Tibial nerve (tissue), 4 donors: Measurements from ENCODE around the gene LYSMD2. TPM values are rescaled to one million over a fixed set of nuclear protein-coding genes. Genes with fewer than 3 reads are reported as not detected.
A peak's percentile ranks its signal among the peaks of the same experiment; 100 is the strongest.

Experiments used
- DNase-seq, 2 donors: peaks; one replicate each; pipeline ENCODE4 v3.0.0-alpha.2; 2019; ENCODE audit warnings: low spot score in 2 of 2
- H3K27ac ChIP-seq, 4 donors: fragments of 200-600 bp; sonication (generic) in 3 of 4; one replicate each; pipeline ENCODE4 v1.5.1; 2017 to 2019; ENCODE audit warnings: mild to moderate bottlenecking in 1 of 4
- H3K27me3 ChIP-seq, 2 donors: fragments of 200-600 bp; sonication (generic) in 1 of 2; one replicate each; pipeline versions ENCODE4 v1.5.1 to v1.6.0; 2017 to 2019
- H3K36me3 ChIP-seq, 3 donors: fragments of 200-600 bp; sonication (generic); one replicate each; pipeline ENCODE4 v1.5.1; 2018 to 2019
- H3K4me1 ChIP-seq, 4 donors: fragments of 200-600 bp; sonication (generic) in 3 of 4; one replicate each; pipeline ENCODE4 v1.5.1; 2017 to 2019
- H3K4me3 ChIP-seq, 4 donors: fragments of 200-600 bp; sonication (generic) in 3 of 4; one replicate each; pipeline ENCODE4 v1.5.1; 2017 to 2019; ENCODE audit warnings: mild to moderate bottlenecking in 1 of 4, moderate library complexity in 1 of 4
- H3K9me3 ChIP-seq, 4 donors: fragments of 200-600 bp; sonication (generic) in 3 of 4; one replicate each; pipeline ENCODE4 v1.5.1; 2017 to 2019
- EP300 ChIP-seq, 2 donors: sonication (generic); formaldehyde crosslinking; IDR thresholded peaks; one replicate each; pipeline ENCODE4 v1.6.1; 2017; ENCODE audit warnings: antibody characterized with exemption in 2 of 2, mild to moderate bottlenecking in 1 of 2
- POLR2A ChIP-seq, 2 donors: fragments of 450-650 bp; IDR thresholded peaks; one replicate each; pipeline ENCODE4 v1.6.1; 2017; ENCODE audit warnings: antibody characterized with exemption in 2 of 2, mild to moderate bottlenecking in 2 of 2, moderate library complexity in 2 of 2
- WGBS, 2 donors: methylation state at CpG; one replicate each; pipeline ENCODE4 v1.1.5; 2018; 5-methylcytosine and 5-hydroxymethylcytosine counted together
- total RNA-seq, 4 donors: library from RNA; depleted of rRNA; stranded (reverse); fragments of >200 nt; gene quantifications; one replicate each; pipeline ENCODE4 v1.1.0, GENCODE V29; 2016
- TF ChIP-seq, protein P1 (sequence below), 5 experiments: fragments of 200-600 bp in 3 of 5; fragments of 450-650 bp in 2 of 5; sonication (generic) in 3 of 5; IDR thresholded peaks; one replicate each; pipeline ENCODE4 v1.5.1; 2016 to 2019; ENCODE audit warnings: antibody characterized with exemption in 5 of 5, mild to moderate bottlenecking in 3 of 5, moderate library complexity in 2 of 5

The LYSMD2 gene
- total RNA-seq, 4 donors from 2014 or later, result 16.8 to 24.9 (median 19.9) TPM

DNA sequence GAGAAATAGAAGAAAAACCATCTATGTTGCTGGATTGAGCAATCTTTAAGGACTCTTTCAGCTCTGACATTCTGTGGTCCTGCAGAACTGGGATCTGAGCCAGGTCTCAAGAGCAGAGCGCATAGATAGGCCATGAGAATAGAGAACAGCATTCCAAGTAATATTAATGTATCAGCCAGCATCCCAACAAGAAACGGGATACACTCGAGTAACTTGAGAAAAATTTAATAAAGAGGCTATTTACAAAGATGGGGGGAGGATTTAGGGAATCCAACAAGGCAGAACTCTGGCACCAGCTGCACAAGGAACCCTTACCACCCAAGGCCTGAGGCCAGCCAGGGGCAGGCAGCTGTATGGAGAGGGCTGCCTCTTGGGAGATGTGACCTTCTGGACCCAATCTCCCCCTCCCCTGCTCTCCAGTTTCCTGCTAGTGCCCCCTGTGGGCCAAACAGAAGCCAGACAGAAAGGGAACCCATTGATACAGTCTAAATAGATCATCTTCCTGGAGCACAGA lies 22.2 kb upstream of the LYSMD2 start:
- no peaks in the 10 kb centered on the region for H3K9me3 ChIP-seq
- no peaks in the 10 kb centered on the region for H3K36me3 ChIP-seq
- no peak for DNase-seq
- peak in 1 of 2 donors; percentile 73 for TF ChIP-seq EP300 (IDR thresholded peaks at IDR 0.05)
- TF ChIP-seq, protein P1, sequence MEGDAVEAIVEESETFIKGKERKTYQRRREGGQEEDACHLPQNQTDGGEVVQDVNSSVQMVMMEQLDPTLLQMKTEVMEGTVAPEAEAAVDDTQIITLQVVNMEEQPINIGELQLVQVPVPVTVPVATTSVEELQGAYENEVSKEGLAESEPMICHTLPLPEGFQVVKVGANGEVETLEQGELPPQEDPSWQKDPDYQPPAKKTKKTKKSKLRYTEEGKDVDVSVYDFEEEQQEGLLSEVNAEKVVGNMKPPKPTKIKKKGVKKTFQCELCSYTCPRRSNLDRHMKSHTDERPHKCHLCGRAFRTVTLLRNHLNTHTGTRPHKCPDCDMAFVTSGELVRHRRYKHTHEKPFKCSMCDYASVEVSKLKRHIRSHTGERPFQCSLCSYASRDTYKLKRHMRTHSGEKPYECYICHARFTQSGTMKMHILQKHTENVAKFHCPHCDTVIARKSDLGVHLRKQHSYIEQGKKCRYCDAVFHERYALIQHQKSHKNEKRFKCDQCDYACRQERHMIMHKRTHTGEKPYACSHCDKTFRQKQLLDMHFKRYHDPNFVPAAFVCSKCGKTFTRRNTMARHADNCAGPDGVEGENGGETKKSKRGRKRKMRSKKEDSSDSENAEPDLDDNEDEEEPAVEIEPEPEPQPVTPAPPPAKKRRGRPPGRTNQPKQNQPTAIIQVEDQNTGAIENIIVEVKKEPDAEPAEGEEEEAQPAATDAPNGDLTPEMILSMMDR (IDR thresholded peaks at IDR 0.05), result peak; percentile 19 to 31 (median 26)
- TF ChIP-seq POLR2A (IDR thresholded peaks at IDR 0.05), result no peak
- H3K4me3 ChIP-seq, result no peak overlapping the region
- H3K27ac ChIP-seq, result peak overlapping the region in 3 of 4 donors; percentile 52 to 92 (median 81)
- H3K27me3 ChIP-seq, result no peaks in the 10 kb centered on the region
- peaks cover 0 to 86% (median 31%) of the 10 kb centered on the region in 4 donors for H3K4me1 ChIP-seq
- 19 to 26% methylated on average over 3 of the region's 3 CpGs for WGBS, 2 donors

DNA sequence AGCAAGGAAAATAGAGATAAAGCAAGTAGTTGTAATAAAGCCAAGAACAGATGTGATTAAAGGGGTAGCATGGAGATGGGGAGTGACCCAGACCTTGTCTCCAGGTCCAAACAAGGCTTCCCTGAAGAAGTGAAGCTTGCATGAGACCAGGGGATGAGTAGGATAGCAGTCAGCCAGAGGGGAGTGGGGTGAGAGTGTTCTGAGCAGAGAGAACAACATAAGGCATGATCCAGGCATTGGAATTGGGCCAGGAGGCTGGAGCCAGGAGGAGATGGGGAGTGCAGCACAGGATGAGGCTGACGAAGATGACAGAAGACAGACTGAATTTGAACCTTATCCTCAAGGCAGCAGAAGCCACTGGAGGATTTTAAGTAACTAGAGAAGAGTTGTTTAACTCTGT lies 21.2 kb upstream of the LYSMD2 start:
- H3K27ac ChIP-seq, result peak overlapping the region in 3 of 4 donors; percentile 52 to 92 (median 81)
- 9 to 23% methylated on average over 1 of the region's 1 CpG for WGBS, 2 donors
- H3K9me3 ChIP-seq, result no peaks in the 10 kb centered on the region
- TF ChIP-seq POLR2A (IDR thresholded peaks at IDR 0.05) (no peak), EP300 (IDR thresholded peaks at IDR 0.05) (no peak)
- TF ChIP-seq, protein P1 (IDR thresholded peaks at IDR 0.05), result no peak
- peak in 1 of 2 donors; percentile 40 for DNase-seq
- H3K36me3 ChIP-seq, result no peaks in the 10 kb centered on the region
- no peak overlapping the region for H3K4me3 ChIP-seq
- H3K4me1 ChIP-seq, result peaks cover 0 to 83% (median 31%) of the 10 kb centered on the region in 4 donors
- H3K27me3 ChIP-seq, result no peaks in the 10 kb centered on the region

DNA sequence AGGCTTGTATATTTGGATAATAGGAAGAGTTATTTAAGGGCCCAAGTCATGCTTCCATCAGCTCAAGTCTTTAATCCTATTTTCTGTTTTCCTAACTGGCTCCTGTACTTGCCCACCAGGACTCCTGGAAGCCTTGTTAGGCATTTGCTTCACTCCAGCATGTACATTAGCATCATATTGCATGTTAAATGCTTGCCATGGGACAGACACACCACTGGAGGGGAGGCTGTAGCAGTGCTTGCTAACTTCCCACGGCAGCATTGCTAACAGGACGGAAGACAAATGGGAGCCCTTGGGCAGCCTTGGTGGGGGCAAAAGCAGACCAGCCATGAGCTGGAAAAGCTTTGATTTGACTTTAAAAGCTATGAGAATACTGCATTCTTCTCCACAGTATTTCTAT lies 20.0 kb upstream of the LYSMD2 start:
- peak overlapping the region in 3 of 4 donors; percentile 52 to 92 (median 81) for H3K27ac ChIP-seq
- H3K36me3 ChIP-seq, result no peaks in the 10 kb centered on the region
- TF ChIP-seq EP300 (IDR thresholded peaks at IDR 0.05) (no peak), POLR2A (IDR thresholded peaks at IDR 0.05) (no peak)
- TF ChIP-seq, protein P1 (IDR thresholded peaks at IDR 0.05), result no peak
- H3K4me1 ChIP-seq, result peaks cover 0 to 76% (median 31%) of the 10 kb centered on the region in 4 donors
- WGBS, 2 donors, result 57 to 63% methylated on average over 2 of the region's 2 CpGs
- H3K9me3 ChIP-seq, result no peaks in the 10 kb centered on the region
- H3K4me3 ChIP-seq, result no peak overlapping the region
- H3K27me3 ChIP-seq, result no peaks in the 10 kb centered on the region
- no peak for DNase-seq

DNA sequence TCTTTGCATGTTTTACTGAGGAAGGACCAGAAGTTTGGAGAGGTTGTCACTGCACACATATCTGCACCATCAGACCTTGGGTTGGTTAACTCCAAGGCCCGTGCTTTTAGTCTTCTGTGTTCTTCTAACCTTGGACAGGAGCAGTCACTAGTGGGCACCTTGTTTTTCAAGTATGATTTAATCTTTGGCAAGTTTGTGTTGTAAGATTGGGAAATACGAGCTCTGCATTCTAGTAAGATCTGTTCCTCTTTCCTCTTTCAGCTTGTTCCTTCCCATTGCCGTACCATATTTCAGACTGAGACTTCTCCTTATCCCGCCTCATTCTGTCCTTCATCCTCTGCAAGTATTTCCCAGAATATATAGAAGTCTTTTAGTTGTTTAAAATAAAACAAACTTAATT lies 19.0 kb upstream of the LYSMD2 start:
- no peak overlapping the region for H3K4me3 ChIP-seq
- H3K27ac ChIP-seq, result peak overlapping the region in 3 of 4 donors; percentile 31 to 92 (median 81)
- DNase-seq, result no peak
- 52 to 55% methylated on average over 4 of the region's 4 CpGs for WGBS, 2 donors
- TF ChIP-seq POLR2A (IDR thresholded peaks at IDR 0.05) (no peak), EP300 (IDR thresholded peaks at IDR 0.05) (peak in 1 of 2 donors; percentile 29)
- TF ChIP-seq, protein P1 (IDR thresholded peaks at IDR 0.05), result no peak
- H3K36me3 ChIP-seq, result no peaks in the 10 kb centered on the region
- H3K4me1 ChIP-seq, result peaks cover 0 to 73% (median 28%) of the 10 kb centered on the region in 4 donors
- H3K9me3 ChIP-seq, result no peaks in the 10 kb centered on the region
- H3K27me3 ChIP-seq, result no peaks in the 10 kb centered on the region

DNA sequence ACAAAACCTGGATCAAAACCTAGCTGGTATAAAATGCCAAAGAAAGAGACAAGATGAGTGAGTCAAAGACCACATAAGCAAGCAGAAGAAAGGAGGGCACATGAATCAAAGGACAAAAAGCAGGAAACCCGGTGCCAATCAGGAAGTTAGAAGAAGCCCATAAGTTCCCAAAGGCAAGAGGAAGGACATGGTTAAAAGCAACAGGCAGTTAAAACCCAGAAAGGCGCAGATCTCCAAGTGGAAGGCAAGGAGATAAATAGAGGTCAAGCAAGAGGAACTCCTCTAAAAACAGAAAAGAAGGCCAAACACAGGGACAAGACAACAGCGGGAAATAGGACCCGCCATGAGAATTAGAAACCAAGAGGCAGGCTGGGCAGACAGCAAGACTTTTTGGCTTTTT lies 18.3 kb upstream of the LYSMD2 start:
- TF ChIP-seq POLR2A (IDR thresholded peaks at IDR 0.05) (no peak), EP300 (IDR thresholded peaks at IDR 0.05) (no peak)
- TF ChIP-seq, protein P1 (IDR thresholded peaks at IDR 0.05), result no peak
- no peak for DNase-seq
- Histone ChIP-seq H3K27ac (peak overlapping the region in 3 of 4 donors; percentile 31 to 92 (median 81)), H3K4me3 (no peak overlapping the region), H3K27me3 (no peaks in the 10 kb centered on the region), H3K9me3 (no peaks in the 10 kb centered on the region), H3K4me1 (peaks cover 0 to 70% (median 29%) of the 10 kb centered on the region in 4 donors), H3K36me3 (no peaks in the 10 kb centered on the region)
- 56 to 70% methylated on average over 4 of the region's 4 CpGs for WGBS, 2 donors
